SK-N-SH treated with all-trans-retinoic acid at 6 μM for 48 hours (cell line): ENCODE results near the gene DENND1A.

Source experiments
- ATAC-seq: fragments of 200-7000 bp; cut with Tn5 transposase; 3 replicates; pipeline ENCODE4 v1.9.1; 2020; ENCODE audit warnings: mild to moderate bottlenecking, moderate library complexity
- ARNTL ChIP-seq: fragments of 450-650 bp; formaldehyde crosslinking; IDR thresholded peaks from 2 replicates; pipeline ENCODE4 v1.5.0; 2020; ENCODE audit warnings: low read depth, mild to moderate bottlenecking, moderate library complexity, borderline replicate concordance
- BACH2 ChIP-seq: fragments of 250-450 bp; sonication (Bioruptor Pico); IDR thresholded peaks from 2 replicates; pipeline ENCODE4 v1.9.0; 2021; ENCODE audit warnings: mild to moderate bottlenecking, borderline replicate concordance
- ESRRG ChIP-seq: fragments of 250-450 bp; sonication (Bioruptor Pico); IDR thresholded peaks from 2 replicates; pipeline ENCODE4 v1.6.1; 2021; ENCODE audit warnings: mild to moderate bottlenecking
- ISL1 ChIP-seq: fragments of 250-450 bp; sonication (Bioruptor Pico); IDR thresholded peaks from 2 replicates; pipeline ENCODE4 v2.1.2; 2022; ENCODE audit warnings: mild to moderate bottlenecking, moderate library complexity
- OSR1 ChIP-seq: fragments of 250-450 bp; sonication (Bioruptor Pico); IDR thresholded peaks from 2 replicates; pipeline ENCODE4 v1.8.0; 2022; ENCODE audit warnings: moderate library complexity, mild to moderate bottlenecking, inconsistent platforms
- PPARA ChIP-seq: fragments of 250-450 bp; sonication (Bioruptor Pico); IDR thresholded peaks from 2 replicates; pipeline ENCODE4 v1.5.0; 2020; ENCODE audit warnings: mild to moderate bottlenecking, borderline replicate concordance
- RARB ChIP-seq: fragments of 250-450 bp; sonication (Bioruptor Pico); IDR thresholded peaks from 2 replicates; pipeline ENCODE4 v1.8.0; 2021; ENCODE audit warnings: mild to moderate bottlenecking, moderate library complexity
- SNAI2 ChIP-seq: fragments of 250-450 bp; sonication (Bioruptor Pico); IDR thresholded peaks from 2 replicates; pipeline ENCODE4 v1.5.0; 2020; ENCODE audit warnings: mild to moderate bottlenecking, moderate library complexity
- TCF4 ChIP-seq: fragments of 250-450 bp; sonication (Bioruptor Pico); IDR thresholded peaks from 2 replicates; pipeline ENCODE4 v1.8.0; 2021; ENCODE audit warnings: mild to moderate bottlenecking, moderate library complexity, borderline replicate concordance
- ZC3H10 ChIP-seq: fragments of 250-450 bp; sonication (Bioruptor Pico); IDR thresholded peaks from 2 replicates; pipeline ENCODE4 v1.5.1; 2021; ENCODE audit warnings: mild to moderate bottlenecking, moderate library complexity
- ZFP3 ChIP-seq: fragments of 250-450 bp; sonication (Bioruptor Pico); IDR thresholded peaks from 2 replicates; pipeline ENCODE4 v1.5.0; 2020; ENCODE audit warnings: mild to moderate bottlenecking, moderate library complexity
- ZFP30 ChIP-seq: fragments of 450-650 bp; formaldehyde crosslinking; IDR thresholded peaks from 2 replicates; pipeline ENCODE4 v1.5.0; 2022; ENCODE audit warnings: mild to moderate bottlenecking, moderate library complexity
- ZNF565 ChIP-seq: fragments of 450-650 bp; formaldehyde crosslinking; conservative IDR thresholded peaks from 2 replicates; pipeline ENCODE4 v1.5.0; 2020; ENCODE audit warnings: low read depth, mild to moderate bottlenecking, moderate library complexity
- ZNF70 ChIP-seq: fragments of 450-650 bp; formaldehyde crosslinking; IDR thresholded peaks from 2 replicates; pipeline ENCODE4 v1.5.0; 2020; ENCODE audit warnings: mild to moderate bottlenecking, moderate library complexity
- TF ChIP-seq, protein P1 (sequence below): fragments of 250-450 bp; sonication (Bioruptor Pico); IDR thresholded peaks from 2 replicates; pipeline ENCODE4 v1.8.0; 2021; ENCODE audit warnings: low read depth, mild to moderate bottlenecking, moderate library complexity, borderline replicate concordance
- TF ChIP-seq, protein P2 (sequence below): fragments of 250-450 bp; sonication (Bioruptor Pico); IDR thresholded peaks from 2 replicates; pipeline ENCODE4 v1.8.0; 2020; ENCODE audit warnings: mild to moderate bottlenecking, moderate library complexity, borderline replicate concordance
- TF ChIP-seq, protein P3 (sequence below): fragments of 250-450 bp; sonication (Bioruptor Pico); IDR thresholded peaks from 2 replicates; pipeline ENCODE4 v1.5.1; 2021; ENCODE audit warnings: mild to moderate bottlenecking, moderate library complexity
- TF ChIP-seq, protein P4 (sequence below): fragments of 250-450 bp; sonication (Bioruptor Pico); IDR thresholded peaks from 2 replicates; pipeline ENCODE4 v1.5.0; 2020; ENCODE audit warnings: mild to moderate bottlenecking, moderate library complexity
- TF ChIP-seq, protein P5 (sequence below): fragments of 250-450 bp; sonication (Bioruptor Pico); IDR thresholded peaks from 2 replicates; pipeline ENCODE4 v1.5.1; 2020; ENCODE audit warnings: low read depth, mild to moderate bottlenecking, moderate library complexity

Gene DENND1A

DNA sequence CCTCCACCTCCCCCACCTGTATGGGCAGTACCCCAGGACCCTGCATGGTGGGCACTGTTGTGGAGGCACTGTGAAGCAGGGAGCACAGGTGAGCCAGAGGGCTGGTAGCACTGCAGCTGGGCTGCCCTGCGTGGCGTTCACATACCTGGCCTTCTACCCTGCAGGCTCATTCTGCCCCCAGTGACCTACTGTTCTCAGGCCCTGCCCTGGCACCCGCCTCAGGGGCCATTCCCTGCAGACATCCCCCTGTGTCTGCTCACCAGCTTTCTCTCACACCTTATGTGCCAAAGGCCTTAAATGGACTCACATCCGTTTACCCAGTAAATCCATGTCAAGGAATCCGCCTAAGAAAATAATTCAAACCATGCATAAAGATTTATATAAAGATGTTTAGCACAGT, 377.4 kb downstream of the DENND1A start:
- TF ChIP-seq TCF4 (CRISPR knock-in tag): no peak
- no peak for ATAC-seq

DNA sequence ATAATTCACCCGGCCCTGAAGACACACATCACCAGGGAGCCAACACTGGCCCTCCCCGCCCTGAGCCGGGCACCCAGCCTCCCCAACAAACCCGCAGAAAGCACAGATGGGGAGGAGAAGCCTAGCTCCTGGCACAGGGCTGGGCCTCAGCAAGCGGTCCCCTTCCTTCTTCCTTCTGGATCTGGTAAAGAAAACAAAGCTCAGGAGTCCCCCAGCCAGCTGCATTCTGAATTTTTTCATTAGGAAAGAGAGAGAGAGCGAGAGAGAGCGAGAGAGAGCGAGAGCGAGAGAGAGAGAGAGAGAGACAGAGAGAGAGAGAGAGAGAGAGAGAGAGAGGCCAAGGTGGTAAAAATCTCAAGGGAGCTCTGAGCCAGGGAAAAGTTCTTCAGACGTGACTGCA, 378.2 kb downstream of the DENND1A start:
- ATAC-seq: no peak
- TF ChIP-seq ZFP30 (no peak), OSR1 (no peak), ISL1 (CRISPR knock-in tag) (no peak), ESRRG (CRISPR knock-in tag) (no peak), SNAI2 (CRISPR knock-in tag) (no peak), PPARA (CRISPR knock-in tag) (no peak), ZNF565 (CRISPR knock-in tag) (no peak), ZC3H10 (CRISPR knock-in tag) (no peak), ARNTL (no peak), ZNF70 (no peak)
- TF ChIP-seq, protein P1, sequence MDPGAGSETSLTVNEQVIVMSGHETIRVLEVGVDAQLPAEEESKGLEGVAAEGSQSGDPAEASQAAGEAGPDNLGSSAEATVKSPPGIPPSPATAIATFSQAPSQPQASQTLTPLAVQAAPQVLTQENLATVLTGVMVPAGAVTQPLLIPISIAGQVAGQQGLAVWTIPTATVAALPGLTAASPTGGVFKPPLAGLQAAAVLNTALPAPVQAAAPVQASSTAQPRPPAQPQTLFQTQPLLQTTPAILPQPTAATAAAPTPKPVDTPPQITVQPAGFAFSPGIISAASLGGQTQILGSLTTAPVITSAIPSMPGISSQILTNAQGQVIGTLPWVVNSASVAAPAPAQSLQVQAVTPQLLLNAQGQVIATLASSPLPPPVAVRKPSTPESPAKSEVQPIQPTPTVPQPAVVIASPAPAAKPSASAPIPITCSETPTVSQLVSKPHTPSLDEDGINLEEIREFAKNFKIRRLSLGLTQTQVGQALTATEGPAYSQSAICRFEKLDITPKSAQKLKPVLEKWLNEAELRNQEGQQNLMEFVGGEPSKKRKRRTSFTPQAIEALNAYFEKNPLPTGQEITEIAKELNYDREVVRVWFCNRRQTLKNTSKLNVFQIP (CRISPR knock-in tag): no peak
- TF ChIP-seq, protein P2, sequence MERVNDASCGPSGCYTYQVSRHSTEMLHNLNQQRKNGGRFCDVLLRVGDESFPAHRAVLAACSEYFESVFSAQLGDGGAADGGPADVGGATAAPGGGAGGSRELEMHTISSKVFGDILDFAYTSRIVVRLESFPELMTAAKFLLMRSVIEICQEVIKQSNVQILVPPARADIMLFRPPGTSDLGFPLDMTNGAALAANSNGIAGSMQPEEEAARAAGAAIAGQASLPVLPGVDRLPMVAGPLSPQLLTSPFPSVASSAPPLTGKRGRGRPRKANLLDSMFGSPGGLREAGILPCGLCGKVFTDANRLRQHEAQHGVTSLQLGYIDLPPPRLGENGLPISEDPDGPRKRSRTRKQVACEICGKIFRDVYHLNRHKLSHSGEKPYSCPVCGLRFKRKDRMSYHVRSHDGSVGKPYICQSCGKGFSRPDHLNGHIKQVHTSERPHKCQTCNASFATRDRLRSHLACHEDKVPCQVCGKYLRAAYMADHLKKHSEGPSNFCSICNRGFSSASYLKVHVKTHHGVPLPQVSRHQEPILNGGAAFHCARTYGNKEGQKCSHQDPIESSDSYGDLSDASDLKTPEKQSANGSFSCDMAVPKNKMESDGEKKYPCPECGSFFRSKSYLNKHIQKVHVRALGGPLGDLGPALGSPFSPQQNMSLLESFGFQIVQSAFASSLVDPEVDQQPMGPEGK (CRISPR knock-in tag): no peak

DNA sequence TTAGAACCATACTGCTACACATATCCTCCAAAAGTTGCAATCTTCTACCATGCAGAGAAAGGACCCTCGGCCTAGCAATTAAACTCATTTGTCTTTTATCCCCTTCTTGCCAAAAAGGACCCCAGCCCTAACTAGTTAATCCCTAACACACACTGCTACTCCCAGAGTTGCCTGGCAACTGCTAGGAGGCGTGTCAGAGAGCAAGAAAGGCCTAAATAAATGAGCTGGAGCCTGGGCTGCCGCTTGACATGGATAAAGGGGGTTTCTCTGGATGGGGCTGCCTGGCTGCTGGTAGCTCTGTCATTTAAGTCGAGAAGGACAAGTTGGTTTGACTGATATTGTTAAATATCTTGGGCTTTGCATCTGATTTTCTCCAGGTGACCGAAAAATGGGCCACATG, 379.1 kb downstream of the DENND1A start:
- no peak for TF ChIP-seq ZFP3 (CRISPR knock-in tag)
- no peak for TF ChIP-seq SNAI2 (CRISPR knock-in tag)
- TF ChIP-seq BACH2 (CRISPR knock-in tag): no peak
- TF ChIP-seq, protein P3, sequence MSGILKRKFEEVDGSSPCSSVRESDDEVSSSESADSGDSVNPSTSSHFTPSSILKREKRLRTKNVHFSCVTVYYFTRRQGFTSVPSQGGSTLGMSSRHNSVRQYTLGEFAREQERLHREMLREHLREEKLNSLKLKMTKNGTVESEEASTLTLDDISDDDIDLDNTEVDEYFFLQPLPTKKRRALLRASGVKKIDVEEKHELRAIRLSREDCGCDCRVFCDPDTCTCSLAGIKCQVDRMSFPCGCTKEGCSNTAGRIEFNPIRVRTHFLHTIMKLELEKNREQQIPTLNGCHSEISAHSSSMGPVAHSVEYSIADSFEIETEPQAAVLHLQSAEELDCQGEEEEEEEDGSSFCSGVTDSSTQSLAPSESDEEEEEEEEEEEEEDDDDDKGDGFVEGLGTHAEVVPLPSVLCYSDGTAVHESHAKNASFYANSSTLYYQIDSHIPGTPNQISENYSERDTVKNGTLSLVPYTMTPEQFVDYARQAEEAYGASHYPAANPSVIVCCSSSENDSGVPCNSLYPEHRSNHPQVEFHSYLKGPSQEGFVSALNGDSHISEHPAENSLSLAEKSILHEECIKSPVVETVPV (CRISPR knock-in tag): no peak
- TF ChIP-seq, protein P4, sequence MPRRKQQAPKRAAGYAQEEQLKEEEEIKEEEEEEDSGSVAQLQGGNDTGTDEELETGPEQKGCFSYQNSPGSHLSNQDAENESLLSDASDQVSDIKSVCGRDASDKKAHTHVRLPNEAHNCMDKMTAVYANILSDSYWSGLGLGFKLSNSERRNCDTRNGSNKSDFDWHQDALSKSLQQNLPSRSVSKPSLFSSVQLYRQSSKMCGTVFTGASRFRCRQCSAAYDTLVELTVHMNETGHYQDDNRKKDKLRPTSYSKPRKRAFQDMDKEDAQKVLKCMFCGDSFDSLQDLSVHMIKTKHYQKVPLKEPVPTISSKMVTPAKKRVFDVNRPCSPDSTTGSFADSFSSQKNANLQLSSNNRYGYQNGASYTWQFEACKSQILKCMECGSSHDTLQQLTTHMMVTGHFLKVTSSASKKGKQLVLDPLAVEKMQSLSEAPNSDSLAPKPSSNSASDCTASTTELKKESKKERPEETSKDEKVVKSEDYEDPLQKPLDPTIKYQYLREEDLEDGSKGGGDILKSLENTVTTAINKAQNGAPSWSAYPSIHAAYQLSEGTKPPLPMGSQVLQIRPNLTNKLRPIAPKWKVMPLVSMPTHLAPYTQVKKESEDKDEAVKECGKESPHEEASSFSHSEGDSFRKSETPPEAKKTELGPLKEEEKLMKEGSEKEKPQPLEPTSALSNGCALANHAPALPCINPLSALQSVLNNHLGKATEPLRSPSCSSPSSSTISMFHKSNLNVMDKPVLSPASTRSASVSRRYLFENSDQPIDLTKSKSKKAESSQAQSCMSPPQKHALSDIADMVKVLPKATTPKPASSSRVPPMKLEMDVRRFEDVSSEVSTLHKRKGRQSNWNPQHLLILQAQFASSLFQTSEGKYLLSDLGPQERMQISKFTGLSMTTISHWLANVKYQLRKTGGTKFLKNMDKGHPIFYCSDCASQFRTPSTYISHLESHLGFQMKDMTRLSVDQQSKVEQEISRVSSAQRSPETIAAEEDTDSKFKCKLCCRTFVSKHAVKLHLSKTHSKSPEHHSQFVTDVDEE (CRISPR knock-in tag): no peak
- TF ChIP-seq RARB (CRISPR knock-in tag): no peak
- no peak for TF ChIP-seq ZFP30
- TF ChIP-seq ARNTL: no peak
- no peak for TF ChIP-seq TCF4 (CRISPR knock-in tag)
- no peak for TF ChIP-seq OSR1
- TF ChIP-seq, protein P1 (CRISPR knock-in tag): no peak
- TF ChIP-seq, protein P5, sequence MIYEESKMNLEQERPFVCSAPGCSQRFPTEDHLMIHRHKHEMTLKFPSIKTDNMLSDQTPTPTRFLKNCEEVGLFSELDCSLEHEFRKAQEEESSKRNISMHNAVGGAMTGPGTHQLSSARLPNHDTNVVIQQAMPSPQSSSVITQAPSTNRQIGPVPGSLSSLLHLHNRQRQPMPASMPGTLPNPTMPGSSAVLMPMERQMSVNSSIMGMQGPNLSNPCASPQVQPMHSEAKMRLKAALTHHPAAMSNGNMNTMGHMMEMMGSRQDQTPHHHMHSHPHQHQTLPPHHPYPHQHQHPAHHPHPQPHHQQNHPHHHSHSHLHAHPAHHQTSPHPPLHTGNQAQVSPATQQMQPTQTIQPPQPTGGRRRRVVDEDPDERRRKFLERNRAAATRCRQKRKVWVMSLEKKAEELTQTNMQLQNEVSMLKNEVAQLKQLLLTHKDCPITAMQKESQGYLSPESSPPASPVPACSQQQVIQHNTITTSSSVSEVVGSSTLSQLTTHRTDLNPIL: no peak
- ATAC-seq: no peak
